HFFc6 (cell line): ENCODE results near the gene KCNB1. TPM values are rescaled to one million over a fixed set of nuclear protein-coding genes. Genes with fewer than 3 reads are reported as not detected.
A peak's percentile ranks its signal among the peaks of the same experiment; 100 is the strongest.

Experiments
- DNase-seq: peaks from one replicate; pipeline ENCODE4 v3.0.0-alpha.2; 2018
- H3K27ac Mint-ChIP-seq: 2 replicates; pipeline ENCODE4 v1.8.0; 2020; ENCODE audit warnings: mild to moderate bottlenecking, mixed read lengths
- H3K27me3 Mint-ChIP-seq: 2 replicates; pipeline ENCODE4 v1.8.0; 2021; ENCODE audit warnings: mild to moderate bottlenecking, moderate library complexity, mixed read lengths; ENCODE audit not compliant: insufficient read depth
- H3K36me3 Mint-ChIP-seq: 2 replicates; pipeline ENCODE4 v1.8.0; 2021; ENCODE audit warnings: low read depth, mixed read lengths
- H3K4me1 Mint-ChIP-seq: 2 replicates; pipeline ENCODE4 v1.8.0; 2020; ENCODE audit warnings: low read depth, mixed read lengths
- H3K4me3 Mint-ChIP-seq: 2 replicates; pipeline ENCODE4 v1.8.0; 2020; ENCODE audit warnings: mild to moderate bottlenecking, moderate library complexity, mixed read lengths
- H3K9me3 Mint-ChIP-seq: 2 replicates; pipeline ENCODE4 v1.8.0; 2020; ENCODE audit warnings: mild to moderate bottlenecking, mixed read lengths
- total RNA-seq, 6 experiments: library from RNA; stranded (reverse); fragmentation: NEBNext Ultra II Directional; extraction: Animal tissue kit (Norgen Biotek cat#: 25700); gene quantifications; 2 replicates in 1 of 6; 3 replicates in 5 of 6; pipeline ENCODE4 v1.2.3, GENCODE V29; 2021
- TF ChIP-seq, protein P1 (sequence below): fragments of 200-600 bp; sonication (generic); IDR thresholded peaks from 2 replicates; pipeline ENCODE4 v1.5.0; 2021; ENCODE audit warnings: antibody characterized with exemption, mild to moderate bottlenecking

The KCNB1 gene
- total RNA-seq, 6 experiments from 2014 or later = 0.05 to 1.2 (median 0.20) TPM

DNA sequence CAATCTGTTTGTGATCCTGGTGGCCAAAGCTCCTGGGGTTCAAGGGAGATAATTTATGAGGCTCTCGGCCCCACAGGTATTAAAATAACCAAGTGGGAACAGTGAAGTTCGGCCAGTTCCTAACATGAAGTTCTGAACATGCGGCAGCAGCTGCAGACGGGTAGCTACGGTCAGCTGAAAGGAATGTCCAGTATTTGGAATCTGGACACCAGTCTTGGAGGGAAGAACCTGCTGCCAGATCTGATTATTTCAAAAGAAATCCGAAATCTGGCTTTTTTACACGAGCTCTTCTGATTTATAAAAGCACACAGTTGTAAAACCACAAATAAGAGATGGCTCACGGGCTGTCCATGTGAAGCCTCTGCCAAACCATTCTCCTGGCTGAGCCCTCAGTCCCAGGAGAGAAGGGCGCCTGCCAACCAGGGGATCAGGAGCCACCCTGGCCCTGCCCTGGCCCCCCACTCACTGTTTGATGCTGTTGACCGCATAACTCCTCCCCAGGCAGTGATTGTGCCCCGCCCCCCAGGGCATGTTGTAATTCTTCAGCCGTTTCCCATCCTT, 28.2 kb upstream of the KCNB1 start:
- TF ChIP-seq, protein P1, sequence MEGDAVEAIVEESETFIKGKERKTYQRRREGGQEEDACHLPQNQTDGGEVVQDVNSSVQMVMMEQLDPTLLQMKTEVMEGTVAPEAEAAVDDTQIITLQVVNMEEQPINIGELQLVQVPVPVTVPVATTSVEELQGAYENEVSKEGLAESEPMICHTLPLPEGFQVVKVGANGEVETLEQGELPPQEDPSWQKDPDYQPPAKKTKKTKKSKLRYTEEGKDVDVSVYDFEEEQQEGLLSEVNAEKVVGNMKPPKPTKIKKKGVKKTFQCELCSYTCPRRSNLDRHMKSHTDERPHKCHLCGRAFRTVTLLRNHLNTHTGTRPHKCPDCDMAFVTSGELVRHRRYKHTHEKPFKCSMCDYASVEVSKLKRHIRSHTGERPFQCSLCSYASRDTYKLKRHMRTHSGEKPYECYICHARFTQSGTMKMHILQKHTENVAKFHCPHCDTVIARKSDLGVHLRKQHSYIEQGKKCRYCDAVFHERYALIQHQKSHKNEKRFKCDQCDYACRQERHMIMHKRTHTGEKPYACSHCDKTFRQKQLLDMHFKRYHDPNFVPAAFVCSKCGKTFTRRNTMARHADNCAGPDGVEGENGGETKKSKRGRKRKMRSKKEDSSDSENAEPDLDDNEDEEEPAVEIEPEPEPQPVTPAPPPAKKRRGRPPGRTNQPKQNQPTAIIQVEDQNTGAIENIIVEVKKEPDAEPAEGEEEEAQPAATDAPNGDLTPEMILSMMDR = no peak
- Mint-ChIP-seq H3K4me3 (peak overlapping the region; percentile 71), H3K4me1 (peaks cover 5% of the 10 kb centered on the region), H3K9me3 (no peaks in the 10 kb centered on the region), H3K36me3 (no peaks in the 10 kb centered on the region), H3K27me3 (peaks cover 42% of the 10 kb centered on the region), H3K27ac (peak overlapping the region; percentile 54; the same call in 1 of the 2 replicates)
- DNase-seq = peak; percentile 86

GRCh38 chr20:49508435-49509199, 26.1 kb upstream of the KCNB1 start:
- peak; percentile 63 for DNase-seq
- Mint-ChIP-seq H3K27me3 (peaks cover 43% of the 10 kb centered on the region), H3K9me3 (no peaks in the 10 kb centered on the region), H3K36me3 (no peaks in the 10 kb centered on the region), H3K27ac (no peak overlapping the region), H3K4me1 (peaks cover 5% of the 10 kb centered on the region), H3K4me3 (no peak overlapping the region)
- TF ChIP-seq, protein P1 = peak; percentile 80

DNA sequence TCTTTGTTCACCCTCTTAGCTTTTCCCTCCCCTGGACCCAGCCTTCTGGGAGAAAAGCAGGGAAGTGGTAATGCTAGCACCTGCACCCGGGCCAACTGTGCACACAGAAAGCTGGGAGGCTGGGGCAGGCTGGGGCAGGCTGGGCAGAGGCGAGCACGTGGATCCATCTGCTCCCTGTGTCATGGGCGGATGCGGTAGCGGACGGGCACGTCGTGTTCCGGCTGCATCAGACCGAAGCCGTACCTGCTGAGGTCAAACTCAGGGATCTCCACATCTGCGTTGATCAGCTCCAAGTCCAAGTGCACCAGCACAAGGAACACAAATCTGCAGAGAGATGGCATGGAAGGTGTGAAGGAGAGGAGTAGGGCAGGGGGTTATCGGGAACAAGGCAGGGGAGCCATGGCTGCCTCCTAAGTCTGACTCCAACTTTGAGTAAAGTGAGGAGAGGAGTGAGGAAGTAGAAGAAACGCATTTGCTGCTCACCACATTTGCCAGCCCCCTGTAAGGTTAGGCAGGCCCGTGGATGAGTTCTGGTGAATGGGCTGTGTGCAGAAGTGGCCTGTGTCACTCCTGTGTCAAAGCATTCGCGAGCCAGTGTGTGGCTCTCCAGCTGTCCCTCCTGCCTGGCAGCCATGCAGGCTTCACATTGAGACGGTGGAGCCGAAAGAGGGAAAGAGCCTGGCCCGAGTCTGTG, 25.4 kb upstream of the KCNB1 start:
- Mint-ChIP-seq H3K27me3 (peaks cover 44% of the 10 kb centered on the region), H3K4me3 (no peak overlapping the region), H3K4me1 (peaks cover 5% of the 10 kb centered on the region), H3K36me3 (no peaks in the 10 kb centered on the region), H3K9me3 (no peaks in the 10 kb centered on the region), H3K27ac (no peak overlapping the region)
- TF ChIP-seq, protein P1 = no peak
- no peak for DNase-seq

DNA sequence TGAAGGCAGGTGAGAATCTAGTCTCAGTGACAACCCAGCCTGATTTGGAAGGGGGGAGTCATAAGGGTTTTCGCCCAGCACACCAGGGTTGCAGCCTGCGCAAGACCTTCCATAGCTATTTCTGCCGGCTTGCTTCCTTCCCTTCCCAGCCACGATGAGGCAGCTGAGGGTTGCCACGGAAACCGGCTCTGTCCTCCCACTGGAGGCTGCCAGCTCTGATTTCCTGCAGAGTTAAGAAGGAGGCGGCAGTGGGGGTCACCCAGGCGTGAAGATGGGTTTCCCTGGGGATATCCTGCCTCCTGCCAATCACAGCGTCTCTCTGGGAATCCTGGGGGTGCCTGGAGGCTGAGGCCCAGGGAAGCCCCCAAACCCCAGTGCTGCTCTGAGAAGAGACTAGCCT, 23.1 kb upstream of the KCNB1 start:
- no peak overlapping the region for H3K4me3 Mint-ChIP-seq
- peaks cover 5% of the 10 kb centered on the region for H3K4me1 Mint-ChIP-seq
- H3K36me3 Mint-ChIP-seq = no peaks in the 10 kb centered on the region
- TF ChIP-seq, protein P1 = no peak
- H3K27ac Mint-ChIP-seq = no peak overlapping the region
- peaks cover 44% of the 10 kb centered on the region for H3K27me3 Mint-ChIP-seq
- DNase-seq = peak; percentile 20
- no peaks in the 10 kb centered on the region for H3K9me3 Mint-ChIP-seq

DNA sequence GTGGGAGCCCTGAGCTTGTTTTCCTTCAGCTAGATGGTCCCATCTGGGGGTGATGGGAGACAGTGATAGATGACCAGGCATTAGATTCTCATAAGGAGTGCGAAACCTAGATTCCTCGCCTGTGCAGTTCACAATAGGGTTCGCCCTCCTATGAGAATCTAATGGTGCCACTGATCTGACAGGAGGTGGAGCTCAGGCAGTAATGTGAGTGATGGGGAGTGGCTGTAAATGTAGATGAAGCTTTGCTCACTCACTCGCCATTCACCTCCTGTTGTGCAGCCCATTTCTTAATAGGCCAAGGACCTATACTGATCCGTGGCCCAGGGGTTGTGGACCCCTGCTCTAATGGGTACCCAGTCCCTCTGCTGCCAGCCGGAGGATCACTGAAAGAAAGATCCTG, 20.7 kb upstream of the KCNB1 start:
- TF ChIP-seq, protein P1 = no peak
- Mint-ChIP-seq H3K27ac (no peak overlapping the region), H3K36me3 (no peaks in the 10 kb centered on the region), H3K9me3 (peaks cover 2% of the 10 kb centered on the region; the same call in 1 of the 2 replicates), H3K4me3 (no peak overlapping the region), H3K4me1 (no peaks in the 10 kb centered on the region; the same call in 1 of the 2 replicates), H3K27me3 (peaks cover 31% of the 10 kb centered on the region)
- DNase-seq = no peak
